Coronary artery (tissue), 2 donors: Measurements from ENCODE around the gene MUC5AC.

Experiments
- DNase-seq: peaks from one replicate; pipeline ENCODE4 v3.0.0-alpha.2; 2017; ENCODE audit warnings: low spot score
- H3K27ac ChIP-seq, 2 donors: fragments of 200-600 bp; sonication (generic); one replicate each; pipeline ENCODE4 v1.5.1; 2016 to 2019
- H3K4me3 ChIP-seq: fragments of 200-600 bp; sonication (generic); 2 replicates; pipeline ENCODE4 v1.5.1; 2016; ENCODE audit warnings: mild to moderate bottlenecking, moderate library complexity
- CTCF ChIP-seq: fragments of 200-600 bp; sonication (generic); IDR thresholded peaks from one replicate; pipeline ENCODE4 v1.5.1; 2019; ENCODE audit warnings: antibody characterized with exemption

MUC5AC gene

DNA sequence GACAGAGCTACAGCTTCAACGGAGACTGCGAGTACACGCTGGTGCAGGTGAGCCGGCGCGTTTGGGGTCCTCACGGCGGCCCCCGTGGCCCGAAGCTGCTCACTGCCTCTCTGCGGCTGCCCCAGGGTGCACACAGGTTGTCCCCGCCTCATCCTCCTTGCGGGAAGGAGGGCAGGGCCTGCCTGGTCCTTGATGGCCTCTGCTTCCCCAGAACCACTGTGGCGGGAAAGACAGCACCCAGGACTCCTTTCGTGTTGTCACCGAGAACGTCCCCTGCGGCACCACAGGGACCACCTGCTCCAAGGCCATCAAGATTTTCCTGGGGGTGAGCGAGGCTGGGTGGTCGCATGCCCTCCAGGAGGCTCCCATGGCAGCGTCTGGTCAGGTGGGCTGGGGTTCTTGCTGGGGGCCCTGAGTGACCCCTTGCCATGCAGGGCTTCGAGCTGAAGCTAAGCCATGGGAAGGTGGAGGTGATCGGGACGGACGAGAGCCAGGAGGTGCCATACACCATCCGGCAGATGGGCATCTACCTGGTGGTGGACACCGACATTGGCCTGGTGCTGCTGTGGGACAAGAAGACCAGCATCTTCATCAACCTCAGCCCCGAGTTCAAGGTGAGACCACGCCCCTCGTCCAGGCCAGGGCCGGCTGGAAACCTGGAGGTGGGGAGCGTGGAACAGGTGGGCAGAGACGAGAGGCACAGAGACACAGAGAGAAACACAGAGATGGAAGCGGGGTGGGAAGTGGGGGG, 19.4 kb downstream of the MUC5AC start:
- no peak for TF ChIP-seq CTCF

GRCh38 chr11:1177771-1178090, 20.0 kb downstream of the MUC5AC start:
- no peak overlapping the region for H3K27ac ChIP-seq
- DNase-seq, result no peak
- no peak for TF ChIP-seq CTCF
- no peak overlapping the region for H3K4me3 ChIP-seq

More for the DNA sequence above, 19.4 kb downstream of the MUC5AC start:
- no peak for DNase-seq
- H3K4me3 ChIP-seq, result no peak overlapping the region
- H3K27ac ChIP-seq, result no peak overlapping the region

DNA sequence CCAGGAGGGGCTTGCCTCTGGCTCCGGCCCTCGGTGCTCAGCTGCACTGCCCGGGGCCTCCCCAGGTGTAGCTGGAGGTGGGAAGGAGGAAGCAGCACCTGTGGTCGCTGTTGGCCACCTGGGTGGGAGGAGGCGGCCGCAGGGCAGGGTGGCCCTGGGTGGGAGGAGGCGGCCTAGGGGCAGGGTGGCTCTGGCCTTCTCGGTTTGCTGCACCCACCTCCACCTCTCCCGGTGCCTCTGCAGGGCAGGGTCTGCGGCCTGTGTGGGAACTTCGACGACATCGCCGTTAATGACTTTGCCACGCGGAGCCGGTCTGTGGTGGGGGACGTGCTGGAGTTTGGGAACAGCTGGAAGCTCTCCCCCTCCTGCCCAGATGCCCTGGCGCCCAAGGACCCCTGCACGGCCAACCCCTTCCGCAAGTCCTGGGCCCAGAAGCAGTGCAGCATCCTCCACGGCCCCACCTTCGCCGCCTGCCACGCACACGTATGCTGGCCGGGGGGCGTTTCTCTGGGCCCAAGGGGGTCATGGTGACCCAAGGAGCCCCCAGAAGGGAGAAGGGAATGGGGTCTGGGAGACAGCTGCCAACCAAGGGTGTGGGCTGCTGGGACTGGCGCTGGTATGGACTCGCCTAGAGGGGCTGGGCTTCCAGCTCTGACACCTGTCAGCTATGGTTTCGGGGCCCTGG, 20.6 kb downstream of the MUC5AC start:
- DNase-seq, result no peak
- Histone ChIP-seq H3K27ac (no peak overlapping the region), H3K4me3 (no peak overlapping the region)
- TF ChIP-seq CTCF, result no peak

GRCh38 chr11:1178906-1179305, 21.2 kb downstream of the MUC5AC start:
- Histone ChIP-seq H3K27ac (no peak overlapping the region), H3K4me3 (no peak overlapping the region)
- no peak for DNase-seq
- TF ChIP-seq CTCF, result no peak

DNA sequence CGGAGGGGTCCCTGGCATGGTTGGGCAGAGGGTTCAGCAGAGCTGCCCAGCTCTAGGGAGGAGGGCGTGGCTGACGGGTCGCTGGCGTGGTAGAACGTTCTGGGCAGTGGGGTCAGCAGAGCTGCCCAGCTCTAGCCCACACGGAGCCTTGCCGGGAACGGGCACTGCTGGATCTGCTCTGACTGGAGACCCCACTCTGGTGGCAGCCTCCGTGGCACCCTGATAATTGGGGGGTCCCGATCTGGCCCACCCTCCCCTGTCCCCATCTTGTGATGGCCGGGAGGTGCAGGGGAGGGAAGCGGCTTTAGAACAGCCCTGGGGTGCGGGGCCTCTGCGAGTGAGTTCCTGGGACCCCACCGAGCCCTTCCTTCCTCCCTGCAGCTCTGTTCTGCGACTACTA, 21.9 kb downstream of the MUC5AC start:
- H3K27ac ChIP-seq, result no peak overlapping the region
- H3K4me3 ChIP-seq, result no peak overlapping the region
- DNase-seq, result no peak
- TF ChIP-seq CTCF, result no peak

- Histone ChIP-seq H3K4me3 (no peak overlapping the region), H3K27ac (no peak overlapping the region)
- TF ChIP-seq CTCF, result no peak
- no peak for DNase-seq
These were observed 22.4 kb downstream of the MUC5AC start for GRCh38 chr11:1180171-1180570.

GRCh38 chr11:1180947-1181391, 23.2 kb downstream of the MUC5AC start:
- no peak for DNase-seq
- no peak overlapping the region for H3K4me3 ChIP-seq
- no peak overlapping the region for H3K27ac ChIP-seq
- no peak for TF ChIP-seq CTCF
